ENCODE data around the gene FKBP1A. TPM values are rescaled to one million over a fixed set of nuclear protein-coding genes. Genes with fewer than 3 reads are reported as not detected.

Gene FKBP1A
- 93.2 and 97.1 TPM in 2 replicates for total RNA-seq

DNA sequence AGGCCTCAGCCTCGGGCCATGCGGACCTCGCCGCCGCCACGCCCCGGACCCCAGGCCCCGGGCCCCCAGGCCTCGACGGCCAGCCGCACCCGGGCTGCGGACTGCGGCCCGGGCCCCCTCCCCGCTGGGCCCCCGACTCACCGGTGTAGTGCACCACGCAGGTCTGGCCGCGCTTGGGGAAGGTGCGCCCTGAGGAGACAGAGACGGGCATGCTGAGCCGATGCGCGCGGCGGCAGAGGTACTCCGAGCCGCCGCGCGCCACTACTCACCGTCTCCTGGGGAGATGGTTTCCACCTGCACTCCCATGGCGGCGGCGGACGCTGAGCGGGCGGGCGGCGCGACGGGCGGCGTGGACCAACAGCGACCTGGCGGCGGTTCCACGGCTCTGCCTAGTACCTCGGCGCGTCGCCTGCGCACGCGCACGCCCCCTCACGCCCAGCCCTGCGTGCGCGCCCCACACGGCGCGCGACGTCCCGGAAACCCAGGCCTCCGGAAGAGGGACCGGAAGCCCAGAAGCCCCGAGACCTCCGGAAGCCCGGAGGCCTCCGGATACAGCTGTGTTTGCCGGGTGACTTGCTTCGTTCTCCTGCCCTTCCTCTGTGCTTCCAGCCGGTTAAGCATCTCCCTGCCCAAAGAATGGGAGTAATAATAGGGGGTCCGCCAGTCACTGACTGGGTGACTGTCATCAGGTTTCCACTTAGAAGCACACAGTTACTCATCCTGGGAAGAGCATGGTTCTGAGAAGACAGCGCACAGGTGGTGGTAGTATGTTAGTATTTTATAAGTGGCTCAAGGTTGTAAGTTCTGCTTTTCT, at the start of gene FKBP1A:
Gene FKBP1A (minus strand): TSS at position 362 of the 814 bp plus-strand sequence. CDS start 56 bp downstream, at position 306.

DNA sequence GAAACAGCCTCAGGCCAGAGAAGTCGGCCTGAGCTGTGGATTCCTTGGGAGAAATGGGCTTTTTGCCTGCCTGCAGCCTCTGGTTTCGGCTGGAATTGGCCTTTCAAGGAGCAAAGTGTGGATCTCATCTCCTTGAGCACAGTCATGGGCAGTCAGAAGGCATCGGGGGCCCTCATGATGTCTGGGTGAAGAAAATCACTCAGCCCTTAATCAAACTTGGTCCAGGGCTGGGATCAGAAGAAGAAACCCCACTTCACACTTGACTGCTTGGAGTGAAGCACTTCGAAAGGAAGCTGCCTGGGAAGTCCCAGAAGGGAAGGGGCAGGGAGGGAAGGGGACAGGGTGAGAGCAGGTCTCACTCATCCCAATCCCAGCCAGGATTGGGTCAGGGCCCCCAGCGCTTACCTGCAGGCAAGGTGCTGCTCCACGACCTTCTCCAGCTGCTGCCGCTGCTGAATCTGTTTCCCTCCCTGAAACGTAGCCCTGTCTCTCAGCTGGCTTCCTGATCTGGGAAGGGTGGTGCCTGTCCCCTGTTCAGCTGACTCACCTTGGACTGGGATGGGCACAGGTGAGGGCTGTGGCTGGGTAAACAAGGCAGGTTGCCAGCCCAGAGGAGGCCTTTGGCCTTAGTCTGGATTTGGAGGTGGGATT, 64.0 kb downstream of the FKBP1A start, which contains the start of gene SDCBP2:
Gene SDCBP2 (minus strand): TSS at position 460 of the 651 bp plus-strand sequence. CDS start 8,723 bp downstream, outside the sequence.

Other genes with a start within 250 kb of the FKBP1A start
- gene TMEM74B, start 208.1 kb downstream of the FKBP1A start, total RNA-seq: 0.46 TPM in 1 of 2 replicates, not detected in the other
- gene C20orf202, start 189.6 kb downstream of the FKBP1A start, total RNA-seq: not detected in 2 replicates
- gene RAD21L1, start 167.0 kb downstream of the FKBP1A start, total RNA-seq: 0.14 and 0.18 TPM in 2 replicates
- 10.4 and 11.8 TPM in 2 replicates for gene SNPH, start 126.8 kb downstream of the FKBP1A start, total RNA-seq
- 1.3 and 1.4 TPM in 2 replicates for gene SDCBP2, start 63.9 kb downstream of the FKBP1A start, total RNA-seq
- 16.1 and 23.9 TPM in 2 replicates for gene NSFL1C, start 73.8 kb upstream of the FKBP1A start, total RNA-seq
- not detected in 2 replicates for gene SIRPB2, start 98.4 kb upstream of the FKBP1A start, total RNA-seq
- gene SIRPD, start 164.7 kb upstream of the FKBP1A start, total RNA-seq: not detected in 2 replicates
- 0.71 TPM in 1 of 2 replicates, not detected in the other for gene SIRPB1, start 227.0 kb upstream of the FKBP1A start, total RNA-seq

Measured in smooth muscle cell of bladder (primary cell).